Subcutaneous abdominal adipose tissue (tissue), 5 donors: ENCODE measurements around the gene CHRNA10.
"Not testable (repeated sequence)": the region's sequence is repeated elsewhere in the genome, so short reads cannot be mapped to it uniquely, and the experiment has no call there.

Source experiments
- H3K27ac ChIP-seq: one replicate; pipeline ENCODE4 v1.7.0; 2013; ENCODE audit warnings: low read depth, mild to moderate bottlenecking, inconsistent platforms, low read length, moderate library complexity
- H3K27me3 ChIP-seq, 5 donors: one replicate each; pipeline ENCODE4 v1.7.0; 2013; ENCODE audit warnings: low read length in 5 of 5, inconsistent platforms in 1 of 5; ENCODE audit not compliant: control insufficient read depth in 5 of 5, insufficient read depth in 4 of 5
- H3K36me3 ChIP-seq, 5 donors: one replicate each; pipeline ENCODE4 v1.7.0; 2013; ENCODE audit warnings: low read length in 5 of 5; ENCODE audit not compliant: control insufficient read depth in 5 of 5, insufficient read depth in 5 of 5
- H3K4me1 ChIP-seq, 5 donors: one replicate each; pipeline ENCODE4 v1.7.0; 2013; ENCODE audit warnings: low read length in 5 of 5, mild to moderate bottlenecking in 3 of 5, moderate library complexity in 1 of 5; ENCODE audit not compliant: control insufficient read depth in 5 of 5, insufficient read depth in 5 of 5
- H3K4me3 ChIP-seq, 5 donors: one replicate each; pipeline ENCODE4 v1.7.0; 2013; ENCODE audit warnings: low read length in 5 of 5, low read depth in 1 of 5
- H3K9ac ChIP-seq, 5 donors: one replicate each; pipeline ENCODE4 v1.7.0; 2013; ENCODE audit warnings: low read length in 5 of 5, mild to moderate bottlenecking in 4 of 5, moderate library complexity in 3 of 5
- H3K9me3 ChIP-seq, 5 donors: one replicate each; pipeline ENCODE4 v1.7.0; 2013; ENCODE audit warnings: low read length in 5 of 5; ENCODE audit not compliant: control insufficient read depth in 5 of 5
- donor health status: healthy.
- donor health status: healthy.
- donor health status: healthy.
- donor health status: healthy.
- donor health status: healthy.

CHRNA10 gene

DNA sequence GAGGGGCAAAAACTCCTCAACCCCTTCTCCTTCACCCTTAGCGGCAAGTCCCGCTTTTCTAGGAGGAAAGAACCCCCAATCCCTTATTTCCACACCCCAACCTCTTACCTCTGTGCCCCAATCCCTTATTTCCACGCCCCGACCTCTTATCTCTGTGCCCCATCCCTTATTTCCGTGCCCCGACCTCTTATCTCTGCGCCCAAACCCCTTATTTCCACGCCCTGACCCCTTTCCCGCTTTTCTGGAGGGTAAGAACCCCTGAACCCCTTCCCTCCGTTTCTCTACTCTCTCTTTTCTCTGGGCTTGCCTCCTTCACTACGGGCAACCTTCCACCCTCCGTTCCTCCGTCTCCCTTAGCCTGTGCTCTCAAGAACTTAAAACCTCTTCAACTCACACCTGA, 22.3 kb downstream of the CHRNA10 start:
- peaks cover 0 to 13% (median 3%) of the 10 kb centered on the region in 5 donors for H3K27me3 ChIP-seq
- H3K4me1 ChIP-seq, H3K9me3 ChIP-seq, H3K27ac ChIP-seq, H3K4me3 ChIP-seq, H3K9ac ChIP-seq, H3K36me3 ChIP-seq: not testable (repeated sequence)

DNA sequence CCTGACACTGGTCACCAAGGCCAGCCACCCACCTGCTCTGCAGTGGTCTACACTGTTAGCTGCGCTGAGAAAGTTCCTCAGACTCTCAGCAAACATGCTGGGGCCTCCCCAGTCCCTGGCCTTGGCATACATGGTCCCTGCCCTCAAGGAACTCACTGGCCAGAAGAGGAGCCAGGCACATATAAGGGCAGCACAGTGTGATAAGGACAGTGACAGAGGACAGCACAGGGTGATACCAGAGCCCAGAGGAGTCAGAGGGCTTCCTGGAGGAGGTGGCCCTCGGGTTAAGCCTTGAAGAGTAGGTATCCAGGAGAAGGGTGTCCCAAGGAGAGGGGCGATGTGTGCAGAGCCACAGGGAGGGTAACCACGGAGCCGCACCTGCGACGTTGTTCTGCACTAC, 25.6 kb downstream of the CHRNA10 start:
- Histone ChIP-seq H3K27ac (no peak overlapping the region), H3K4me1 (peaks cover 5 to 16% (median 12%) of the 10 kb centered on the region in 5 donors), H3K9ac (no peak overlapping the region), H3K9me3 (no peaks in the 10 kb centered on the region), H3K27me3 (peaks cover 0 to 13% (median 3%) of the 10 kb centered on the region in 5 donors), H3K4me3 (no peak overlapping the region), H3K36me3 (no peaks in the 10 kb centered on the region)

DNA sequence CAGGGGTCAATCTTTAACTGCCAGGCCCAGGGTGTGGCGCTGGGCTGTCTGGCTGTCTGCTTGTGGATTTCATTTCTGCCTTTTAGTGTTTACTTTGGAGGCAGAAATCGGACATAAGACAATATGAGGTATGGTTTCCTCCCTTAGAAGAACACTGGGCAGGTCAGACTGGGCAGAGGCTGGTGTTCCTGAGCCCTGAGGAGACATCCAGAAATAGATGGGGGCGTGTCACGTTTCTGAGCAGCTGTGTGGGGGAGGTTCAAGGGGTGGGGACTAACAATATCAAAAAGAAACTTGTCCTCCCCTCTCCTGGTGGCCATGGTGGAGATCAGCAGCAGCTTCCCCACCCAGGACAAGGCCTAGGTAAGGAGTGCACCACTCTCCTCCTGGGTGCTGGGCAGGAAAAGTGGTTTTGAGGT, 26.4 kb downstream of the CHRNA10 start, which contains the start of gene ART1:
Gene ART1 (plus strand): TSS at position 312 of the 419 bp plus-strand sequence. CDS start 14,086 bp downstream, outside the sequence.
- H3K4me1 ChIP-seq: peaks cover 5 to 16% (median 12%) of the 10 kb centered on the region in 5 donors
- no peak within 1 kb of the TSS for H3K9ac ChIP-seq
- no peaks in the 10 kb centered on the region for H3K36me3 ChIP-seq
- peaks cover 0 to 13% (median 3%) of the 10 kb centered on the region in 5 donors for H3K27me3 ChIP-seq
- no peak within 1 kb of the TSS for H3K4me3 ChIP-seq
- no peak within 1 kb of the TSS for H3K27ac ChIP-seq
- H3K9me3 ChIP-seq: no peaks in the 10 kb centered on the region

DNA sequence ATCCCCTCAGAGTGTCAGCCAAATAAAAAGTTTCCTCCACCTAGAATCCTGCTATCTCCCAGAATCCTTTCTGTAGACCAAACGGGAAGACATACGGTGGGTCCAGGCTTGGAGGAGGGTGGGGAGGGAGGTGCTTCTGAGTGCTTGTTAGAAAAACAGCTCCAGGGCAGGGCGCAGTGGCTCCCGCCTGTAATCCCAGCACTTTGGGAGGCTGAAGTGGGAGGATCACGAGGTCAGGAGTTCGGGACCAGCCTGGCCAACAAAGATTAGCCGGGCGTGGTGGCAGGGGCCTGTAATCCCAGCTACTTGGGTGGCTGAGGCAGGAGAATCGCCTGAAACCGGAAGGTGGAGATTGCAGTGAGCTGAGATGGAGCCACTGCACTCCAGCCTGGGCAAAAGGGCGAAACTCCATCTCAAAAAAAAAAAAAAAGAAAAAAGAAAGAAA, 28.1 kb downstream of the CHRNA10 start:
- not testable (repeated sequence) for H3K9me3 ChIP-seq, H3K27ac ChIP-seq, H3K36me3 ChIP-seq
- peak overlapping the region in 4 of 5 donors; percentile 57 to 71 (median 69) for H3K9ac ChIP-seq
- peak overlapping the region in 4 of 5 donors; percentile 63 to 74 (median 70) for H3K4me3 ChIP-seq
- peaks cover 0 to 13% (median 3%) of the 10 kb centered on the region in 5 donors for H3K27me3 ChIP-seq
- H3K4me1 ChIP-seq: peaks cover 5 to 16% (median 12%) of the 10 kb centered on the region in 5 donors

DNA sequence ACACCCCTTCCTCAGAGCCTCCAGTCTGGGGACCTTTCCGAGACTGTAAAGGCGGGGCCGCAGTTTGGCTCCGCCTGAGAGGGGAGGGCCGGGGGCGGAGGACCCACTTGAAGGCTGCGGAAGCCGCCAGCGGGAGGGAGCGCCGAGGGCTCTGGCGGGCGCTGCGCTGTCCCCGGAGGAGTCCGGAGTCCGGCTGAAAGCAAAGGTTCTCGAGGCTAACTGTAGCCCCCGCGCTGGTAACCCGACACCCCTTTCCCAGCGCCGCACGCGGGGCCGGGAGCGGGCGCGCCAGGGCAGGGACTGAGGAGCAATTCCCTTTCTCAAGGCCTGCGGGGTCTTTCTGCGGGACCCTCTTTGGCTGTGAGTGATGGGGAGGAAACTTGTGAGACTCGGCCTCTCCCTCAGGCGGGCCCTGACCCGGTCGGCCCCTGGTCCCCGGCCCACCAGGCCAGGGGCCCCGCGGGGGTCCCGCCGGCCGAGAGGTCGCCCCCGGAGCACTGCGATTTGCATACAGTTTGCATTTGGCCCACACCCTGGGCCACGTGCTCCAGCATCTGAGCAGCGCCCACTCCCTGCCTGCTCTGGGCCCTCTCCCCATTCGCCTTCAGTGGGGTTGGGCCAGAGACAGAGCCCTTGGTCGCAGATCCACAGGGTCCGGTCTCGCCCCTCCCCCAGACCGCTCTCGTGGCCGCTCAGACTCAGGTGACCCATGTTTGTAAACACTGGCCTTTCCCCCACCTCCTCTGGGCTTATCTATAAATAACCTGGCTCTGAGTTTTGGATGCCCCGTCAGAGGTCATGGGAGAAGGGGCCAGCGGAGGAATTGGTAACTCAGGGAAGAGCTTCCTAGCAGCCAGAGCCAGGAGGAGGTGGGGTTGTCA, 28.9 kb downstream of the CHRNA10 start:
- Histone ChIP-seq H3K4me1 (peaks cover 5 to 16% (median 12%) of the 10 kb centered on the region in 5 donors), H3K27me3 (peaks cover 0 to 13% (median 3%) of the 10 kb centered on the region in 5 donors), H3K9ac (peak overlapping the region in 4 of 5 donors; percentile 57 to 71 (median 69)), H3K27ac (no peak overlapping the region), H3K9me3 (no peaks in the 10 kb centered on the region), H3K4me3 (peak overlapping the region; percentile 61 to 74 (median 66)), H3K36me3 (no peaks in the 10 kb centered on the region)

- Histone ChIP-seq H3K9me3 (no peaks in the 10 kb centered on the region), H3K4me3 (peak within 1 kb of the TSS; percentile 61 to 74 (median 66)), H3K27me3 (peaks cover 0 to 12% (median 3%) of the 10 kb centered on the region in 5 donors), H3K27ac (no peak within 1 kb of the TSS), H3K36me3 (no peaks in the 10 kb centered on the region), H3K4me1 (peaks cover 5 to 16% (median 12%) of the 10 kb centered on the region in 5 donors), H3K9ac (peak within 1 kb of the TSS in 4 of 5 donors; percentile 57 to 71 (median 69))
These were observed 29.5 kb downstream of the CHRNA10 start, which contains the start of gene ART5 for GRCh38 chr11:3641701-3642070. TSS of gene ART5 (minus strand) at chr11:3641992. CDS start at chr11:3641862, 130 bp downstream.

- Histone ChIP-seq H3K9ac (no peak overlapping the region), H3K27ac (no peak overlapping the region), H3K27me3 (peaks cover 0 to 7% (median 3%) of the 10 kb centered on the region in 5 donors), H3K36me3 (no peaks in the 10 kb centered on the region), H3K4me1 (peaks cover 5 to 16% (median 12%) of the 10 kb centered on the region in 5 donors), H3K4me3 (peak overlapping the region in 1 of 5 donors; percentile 39), H3K9me3 (no peaks in the 10 kb centered on the region)
These were observed 30.0 kb downstream of the CHRNA10 start for GRCh38 chr11:3641191-3641590.

GRCh38 chr11:3639841-3640240, 31.3 kb downstream of the CHRNA10 start:
- Histone ChIP-seq H3K27ac (no peak overlapping the region), H3K4me1 (peaks cover 3 to 16% (median 12%) of the 10 kb centered on the region in 5 donors)

GRCh38 chr11:3638513-3638912, 32.7 kb downstream of the CHRNA10 start:
- H3K27ac ChIP-seq: no peak overlapping the region
- H3K4me3 ChIP-seq: no peak overlapping the region
- H3K36me3 ChIP-seq: no peaks in the 10 kb centered on the region
- no peaks in the 10 kb centered on the region for H3K9me3 ChIP-seq
- no peaks in the 10 kb centered on the region for H3K27me3 ChIP-seq
- H3K9ac ChIP-seq: no peak overlapping the region
- peaks cover 3 to 16% (median 12%) of the 10 kb centered on the region in 5 donors for H3K4me1 ChIP-seq

More at GRCh38 chr11:3639841-3640240, 31.3 kb downstream of the CHRNA10 start:
- H3K9me3 ChIP-seq: no peaks in the 10 kb centered on the region
- H3K27me3 ChIP-seq: no peaks in the 10 kb centered on the region
- no peak overlapping the region for H3K9ac ChIP-seq
- H3K4me3 ChIP-seq: no peak overlapping the region
- no peaks in the 10 kb centered on the region for H3K36me3 ChIP-seq

- no peaks in the 10 kb centered on the region for H3K9me3 ChIP-seq
- no peaks in the 10 kb centered on the region for H3K27me3 ChIP-seq
- H3K4me1 ChIP-seq: peaks cover 0 to 6% (median 2%) of the 10 kb centered on the region in 5 donors
- H3K27ac ChIP-seq: no peak overlapping the region
- H3K36me3 ChIP-seq: no peaks in the 10 kb centered on the region
- H3K4me3 ChIP-seq: no peak overlapping the region
- H3K9ac ChIP-seq: no peak overlapping the region
These were observed 34.0 kb downstream of the CHRNA10 start for GRCh38 chr11:3637201-3637600.
